GM12878 (cell line): ENCODE results near the gene ATG13.

Experiments
- IRF3 ChIP-seq: fragments of 450-650 bp; IDR thresholded peaks from 2 replicates; pipeline ENCODE4 v1.6.1; 2014; ENCODE audit warnings: mild to moderate bottlenecking
- ZNF384 ChIP-seq: IDR thresholded peaks from 2 replicates; pipeline ENCODE4 v1.6.1; 2012; ENCODE audit warnings: low read depth, mild to moderate bottlenecking, low read length, improper control_type of control experiment, borderline replicate concordance

DNA sequence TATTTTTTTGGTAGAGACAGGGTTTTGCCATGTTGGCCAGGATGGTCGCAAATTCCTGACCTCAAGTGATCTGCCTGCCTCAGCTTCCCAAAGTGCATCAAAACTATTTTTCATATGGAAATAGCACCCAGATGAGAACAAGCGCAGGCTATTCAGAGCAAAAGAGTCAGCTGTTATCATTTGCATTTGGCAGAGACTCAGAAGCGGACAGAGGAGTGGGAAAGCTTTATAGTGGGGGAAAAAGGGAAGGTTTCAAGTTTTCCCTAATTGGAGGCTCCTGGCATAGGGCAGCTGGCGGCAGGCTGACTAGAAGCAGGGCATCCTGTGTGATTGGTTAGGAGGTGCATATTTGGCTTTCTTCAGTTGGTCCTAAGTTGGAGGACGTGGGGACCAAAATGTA is 20.2 kb downstream of the ATG13 start:
- no peak for TF ChIP-seq ZNF384
- no peak for TF ChIP-seq IRF3
